SK-N-SH (cell line): ENCODE data around the gene BORCS6. TPM values are rescaled to one million over a fixed set of nuclear protein-coding genes. Genes with fewer than 3 reads are reported as not detected.

Experiments
- CTCF ChIA-PET: fragments of 300-600, 350-600 bp; formaldehyde crosslinking; extraction: SDS; loops from one replicate; lab custom pipeline; 2021; lab: Yijun Ruan, JAX
- POLR2A ChIA-PET: fragments of 350-600 bp; sonication (Branson Sonifier 250); formaldehyde crosslinking; extraction: SDS; loops from one replicate; lab custom pipeline; 2020; ENCODE audit warnings: antibody characterized with exemption, inconsistent platforms; lab: Yijun Ruan, JAX
- DNase-seq: peaks from one replicate; pipeline ENCODE4 v3.0.0; 2012
- H2AFZ ChIP-seq: fragments of 200-600 bp; sonication (generic); 2 replicates; pipeline ENCODE4 v1.8.1; 2016; ENCODE audit warnings: antibody characterized with exemption, mild to moderate bottlenecking, low read depth
- H3F3A ChIP-seq: fragments of 200-600 bp; sonication (generic); replicated peaks from 2 replicates; pipeline ENCODE3; 2016; ENCODE audit warnings: antibody characterized with exemption, mild to moderate bottlenecking; ENCODE audit not compliant: insufficient read depth
- H3K27ac ChIP-seq, 2 experiments: fragments of 200-500 bp in 1 of 2; fragments of 200-600 bp in 1 of 2; sonication (Bioruptor generic) in 1 of 2; sonication (generic), shearing (Covaris generic) in 1 of 2; 2 replicates each; pipeline versions ENCODE4 v1.5.1 to v1.6.1; 2014 to 2016; ENCODE audit warnings: low read depth in 2 of 2, inconsistent platforms in 1 of 2, low read length in 1 of 2, mild to moderate bottlenecking in 1 of 2, mixed read lengths in 1 of 2
- H3K27me3 ChIP-seq: fragments of 200-600 bp; sonication (generic), shearing (Covaris generic); 2 replicates; pipeline ENCODE4 v1.6.1; 2016; ENCODE audit warnings: mixed run types; ENCODE audit not compliant: insufficient read depth
- H3K36me3 ChIP-seq, 2 experiments: fragments of 200-500 bp in 1 of 2; fragments of 200-600 bp in 1 of 2; sonication (Bioruptor generic) in 1 of 2; sonication (generic) in 1 of 2; replicated peaks in 1 of 2; 2 replicates each; pipeline versions ENCODE3 to v1.5.1; 2014 to 2016; ENCODE audit warnings: low read length in 1 of 2, mild to moderate bottlenecking in 1 of 2; ENCODE audit not compliant: insufficient read depth in 2 of 2, control insufficient read depth in 1 of 2
- H3K4me1 ChIP-seq, 2 experiments: fragments of 200-500 bp in 1 of 2; fragments of 200-600 bp in 1 of 2; sonication (Bioruptor generic) in 1 of 2; sonication (generic), shearing (Covaris generic) in 1 of 2; 2 replicates each; pipeline versions ENCODE4 v1.5.1 to v1.6.1; 2014 to 2016; ENCODE audit warnings: low read depth in 1 of 2, low read length in 1 of 2, mixed run types in 1 of 2; ENCODE audit not compliant: insufficient read depth in 2 of 2, control insufficient read depth in 1 of 2
- H3K4me2 ChIP-seq: fragments of 200-600 bp; sonication (generic), shearing (Covaris generic); 2 replicates; pipeline ENCODE4 v1.6.1; 2017; ENCODE audit warnings: mixed run types
- H3K4me3 ChIP-seq, 2 experiments: fragments of 200-500 bp in 1 of 2; fragments of 200-600 bp in 1 of 2; sonication (Bioruptor generic) in 1 of 2; sonication (generic), shearing (Covaris generic) in 1 of 2; 2 replicates each; pipeline versions ENCODE4 v1.5.1 to v1.8.1; 2014 to 2016; ENCODE audit warnings: low read depth in 2 of 2, inconsistent platforms in 1 of 2, low read length in 1 of 2, mild to moderate bottlenecking in 1 of 2, mixed read lengths in 1 of 2, moderate library complexity in 1 of 2
- H3K79me2 ChIP-seq: fragments of 200-600 bp; sonication (generic); 2 replicates; pipeline ENCODE4 v1.8.1; 2017; ENCODE audit warnings: mild to moderate bottlenecking; ENCODE audit not compliant: insufficient read depth
- H3K9ac ChIP-seq: fragments of 200-600 bp; sonication (generic); 2 replicates; pipeline ENCODE4 v1.6.1; 2017; ENCODE audit warnings: mixed run types
- H3K9me2 ChIP-seq: fragments of 200-600 bp; sonication (generic); 2 replicates; pipeline ENCODE4 v1.6.1; 2017; ENCODE audit warnings: mixed run types
- H3K9me3 ChIP-seq: fragments of 200-600 bp; sonication (generic); 2 replicates; pipeline ENCODE4 v1.6.1; 2017; ENCODE audit warnings: mixed run types, mild to moderate bottlenecking, moderate library complexity
- H4K20me1 ChIP-seq: fragments of 200-600 bp; sonication (generic); 2 replicates; pipeline ENCODE4 v1.6.1; 2017; ENCODE audit warnings: mild to moderate bottlenecking, mixed run types; ENCODE audit not compliant: insufficient read depth
- EP300 ChIP-seq, 2 experiments: IDR thresholded peaks; 2 replicates each; pipeline versions ENCODE4 v1.4.0 to v1.6.1; 2012; ENCODE audit warnings: borderline replicate concordance in 1 of 2, low read depth in 1 of 2, low read length in 1 of 2
- FOXM1 ChIP-seq: IDR thresholded peaks from 2 replicates; pipeline ENCODE4 v1.4.0; 2012; ENCODE audit warnings: low read depth, mild to moderate bottlenecking
- MXI1 ChIP-seq: IDR thresholded peaks from 2 replicates; pipeline ENCODE4 v1.6.1; 2012; ENCODE audit warnings: mild to moderate bottlenecking, low read depth, low read length, improper control_type of control experiment
- NFIC ChIP-seq: IDR thresholded peaks from 2 replicates; pipeline ENCODE4 v1.4.0; 2012; ENCODE audit warnings: borderline replicate concordance
- POLR2AphosphoS5 ChIP-seq: IDR thresholded peaks from 2 replicates; pipeline ENCODE4 v1.6.1; 2012; ENCODE audit warnings: low read depth, low read length
- RFX5 ChIP-seq: IDR thresholded peaks from 2 replicates; pipeline ENCODE4 v1.6.1; 2012; ENCODE audit warnings: mild to moderate bottlenecking, improper control_type of control experiment, low read length
- SIN3A ChIP-seq: IDR thresholded peaks from 2 replicates; pipeline ENCODE4 v1.6.1; 2012; ENCODE audit warnings: low read depth, mild to moderate bottlenecking, low read length, moderate library complexity, borderline replicate concordance
- SMC3 ChIP-seq: IDR thresholded peaks from 2 replicates; pipeline ENCODE4 v1.6.1; 2012; ENCODE audit warnings: low read depth, low read length, improper control_type of control experiment
- TAF1 ChIP-seq: IDR thresholded peaks from 2 replicates; pipeline ENCODE4 v1.6.1; 2012; ENCODE audit warnings: low read depth, mild to moderate bottlenecking, low read length, moderate library complexity, borderline replicate concordance
- USF1 ChIP-seq: IDR thresholded peaks from 2 replicates; pipeline ENCODE4 v1.4.0; 2012; ENCODE audit warnings: low read depth, borderline replicate concordance
- WGBS: methylation state at CpG from one replicate; pipeline ENCODE4 v1.1.6; 2017; ENCODE audit warnings: low lambda C conversion rate; 5-methylcytosine and 5-hydroxymethylcytosine counted together
- polyA plus RNA-seq, 3 experiments: library from polyadenylated mRNA; depleted of rRNA; stranded (reverse); fragments of >200 nt; gene quantifications; 2 replicates each; pipeline ENCODE4 v1.2.3, GENCODE V29; 2012
- TF ChIP-seq, protein P1 (sequence below): IDR thresholded peaks from 2 replicates; pipeline ENCODE4 v1.4.0; 2012; ENCODE audit warnings: low read depth
- TF ChIP-seq, protein P2 (sequence below): IDR thresholded peaks from 2 replicates; pipeline ENCODE4 v1.6.1; 2012; ENCODE audit warnings: mild to moderate bottlenecking, low read depth, low read length, moderate library complexity

The BORCS6 gene
- polyA plus RNA-seq, 1 of the 3 experiments (the other 2 are of a cell fraction) = 4.3 TPM

DNA sequence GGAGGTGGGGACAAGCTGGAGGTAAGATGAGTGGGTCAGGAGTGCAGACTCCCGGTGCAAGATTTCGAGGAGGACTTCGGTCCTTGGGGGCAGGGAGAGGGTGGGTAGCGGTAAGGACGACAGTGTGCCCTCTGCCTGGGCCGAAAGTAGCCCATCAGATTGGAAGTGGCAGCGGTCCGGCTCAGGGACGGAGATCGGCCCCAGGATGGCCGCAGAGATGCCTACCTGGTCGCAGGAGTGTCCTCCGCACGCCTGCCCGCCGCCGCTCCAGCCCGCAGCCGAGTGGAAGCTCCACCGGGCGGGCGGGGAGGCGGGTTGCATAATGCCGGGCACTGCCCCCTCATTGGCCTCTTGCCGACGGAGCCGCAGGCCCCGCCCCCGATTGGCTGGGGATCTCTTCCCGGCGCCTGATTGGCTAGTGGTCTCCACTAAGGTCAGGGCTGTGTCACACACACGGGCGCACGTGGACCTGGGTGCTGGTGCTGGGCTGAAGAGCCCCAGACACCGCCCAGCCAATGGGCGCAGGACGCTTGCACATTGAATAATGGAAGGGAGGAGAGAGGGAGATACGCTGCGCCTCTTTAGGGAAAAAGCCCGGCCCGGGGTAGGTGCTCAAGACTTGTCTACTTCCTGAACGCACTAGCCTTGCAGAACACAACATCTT is 37.7 kb downstream of the BORCS6 start, which contains the start of gene PER1:
TSS of gene PER1 (minus strand) at position 293 of the 664 bp plus-strand sequence. CDS start 1,698 bp downstream, outside the sequence.
- WGBS = 16% methylated on average over 16 of the region's 42 CpGs
- H3K36me3 ChIP-seq = peaks cover 4 to 27% of the 10 kb centered on the region in 2 experiments
- H3K9me2 ChIP-seq = no peaks in the 10 kb centered on the region
- H3K27me3 ChIP-seq = no peaks in the 10 kb centered on the region
- H3K9me3 ChIP-seq = no peaks in the 10 kb centered on the region
- peaks cover 9% of the 10 kb centered on the region; the same call in 1 of the 2 replicates for H4K20me1 ChIP-seq
- CTCF ChIA-PET = interaction anchor here (1.0 to 3.1 kb wide), 6 partner anchors 12 to 33 kb away, joined by 3 to 15 read pairs (median 4); partner anchors contain the start of genes ALOXE3 and HES7
- H3K79me2 ChIP-seq = peaks cover 26% of the 10 kb centered on the region
- H3K4me3 ChIP-seq = peak within 1 kb of the TSS; percentile 77 to 80
- peak; percentile 94 for DNase-seq
- H3K4me2 ChIP-seq = peak within 1 kb of the TSS; percentile 95
- H3K9ac ChIP-seq = peak within 1 kb of the TSS; percentile 98
- H3K4me1 ChIP-seq = peaks cover 36 to 47% of the 10 kb centered on the region in 2 experiments; a peak in 3 of 4 replicates
- POLR2A ChIA-PET = interaction anchor here (0.8 to 2.5 kb wide), 3 partner anchors 13 to 37 kb away, joined by 3 to 19 read pairs (median 3); no protein-coding TSS in a partner anchor
- H3K27ac ChIP-seq = peak within 1 kb of the TSS; percentile 85 to 95
- TF ChIP-seq TAF1 (peak; percentile 71; the same call in 1 of the 2 replicates), MXI1 (peak; percentile 99), RFX5 (peak; percentile 86), USF1 (peak; percentile 29; the same call in 1 of the 2 replicates), POLR2AphosphoS5 (peak; percentile 76), EP300 (IDR thresholded peaks at IDR 0.05; ENCODE audit: borderline replicate concordance in 1 of 2, low read depth in 1 of 2, low read length in 1 of 2) (no peak), SMC3 (no peak), FOXM1 (no peak), NFIC (peak; percentile 76; the same call in 1 of the 2 replicates), SIN3A (peak; percentile 14; the same call in 1 of the 2 replicates)
- TF ChIP-seq, protein P1, sequence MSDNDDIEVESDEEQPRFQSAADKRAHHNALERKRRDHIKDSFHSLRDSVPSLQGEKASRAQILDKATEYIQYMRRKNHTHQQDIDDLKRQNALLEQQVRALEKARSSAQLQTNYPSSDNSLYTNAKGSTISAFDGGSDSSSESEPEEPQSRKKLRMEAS = peak; percentile 99
- TF ChIP-seq, protein P2, sequence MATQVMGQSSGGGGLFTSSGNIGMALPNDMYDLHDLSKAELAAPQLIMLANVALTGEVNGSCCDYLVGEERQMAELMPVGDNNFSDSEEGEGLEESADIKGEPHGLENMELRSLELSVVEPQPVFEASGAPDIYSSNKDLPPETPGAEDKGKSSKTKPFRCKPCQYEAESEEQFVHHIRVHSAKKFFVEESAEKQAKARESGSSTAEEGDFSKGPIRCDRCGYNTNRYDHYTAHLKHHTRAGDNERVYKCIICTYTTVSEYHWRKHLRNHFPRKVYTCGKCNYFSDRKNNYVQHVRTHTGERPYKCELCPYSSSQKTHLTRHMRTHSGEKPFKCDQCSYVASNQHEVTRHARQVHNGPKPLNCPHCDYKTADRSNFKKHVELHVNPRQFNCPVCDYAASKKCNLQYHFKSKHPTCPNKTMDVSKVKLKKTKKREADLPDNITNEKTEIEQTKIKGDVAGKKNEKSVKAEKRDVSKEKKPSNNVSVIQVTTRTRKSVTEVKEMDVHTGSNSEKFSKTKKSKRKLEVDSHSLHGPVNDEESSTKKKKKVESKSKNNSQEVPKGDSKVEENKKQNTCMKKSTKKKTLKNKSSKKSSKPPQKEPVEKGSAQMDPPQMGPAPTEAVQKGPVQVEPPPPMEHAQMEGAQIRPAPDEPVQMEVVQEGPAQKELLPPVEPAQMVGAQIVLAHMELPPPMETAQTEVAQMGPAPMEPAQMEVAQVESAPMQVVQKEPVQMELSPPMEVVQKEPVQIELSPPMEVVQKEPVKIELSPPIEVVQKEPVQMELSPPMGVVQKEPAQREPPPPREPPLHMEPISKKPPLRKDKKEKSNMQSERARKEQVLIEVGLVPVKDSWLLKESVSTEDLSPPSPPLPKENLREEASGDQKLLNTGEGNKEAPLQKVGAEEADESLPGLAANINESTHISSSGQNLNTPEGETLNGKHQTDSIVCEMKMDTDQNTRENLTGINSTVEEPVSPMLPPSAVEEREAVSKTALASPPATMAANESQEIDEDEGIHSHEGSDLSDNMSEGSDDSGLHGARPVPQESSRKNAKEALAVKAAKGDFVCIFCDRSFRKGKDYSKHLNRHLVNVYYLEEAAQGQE = peak; percentile 43; the same call in 1 of the 2 replicates
- H2AFZ ChIP-seq = no peak within 1 kb of the TSS
- H3F3A ChIP-seq = peaks cover 21% of the 10 kb centered on the region
